Lung (tissue), 12 donors: ENCODE measurements around the gene PDPK1. TPM values are rescaled to one million over a fixed set of nuclear protein-coding genes. Genes with fewer than 3 reads are reported as not detected.

Experiments used
- ATAC-seq: fragments of 200-7000 bp; cut with Tn5 transposase; one replicate; pipeline ENCODE4 v1.9.1; 2020; ENCODE audit warnings: moderate number of reproducible peaks; ENCODE audit not compliant: insufficient read depth, low FRiP score
- DNase-seq, 3 donors: peaks; one replicate each; pipeline ENCODE4 v3.0.0-alpha.2; 2013 to 2017
- H3K27ac ChIP-seq, 2 donors: one replicate each; pipeline ENCODE4 v1.5.1; 2013; ENCODE audit warnings: mild to moderate bottlenecking in 2 of 2, moderate library complexity in 2 of 2, control low read depth in 1 of 2, inconsistent platforms in 1 of 2, low read depth in 1 of 2, low read length in 1 of 2
- H3K27me3 ChIP-seq, 3 donors: one replicate each; pipeline ENCODE4 v1.5.1; 2013; ENCODE audit warnings: low read length in 2 of 3; ENCODE audit not compliant: control insufficient read depth in 3 of 3, insufficient read depth in 3 of 3
- H3K36me3 ChIP-seq, 4 donors: one replicate each; pipeline ENCODE4 v1.5.1; 2013; ENCODE audit warnings: low read length in 4 of 4, mild to moderate bottlenecking in 1 of 4, moderate library complexity in 1 of 4; ENCODE audit not compliant: control insufficient read depth in 4 of 4, insufficient read depth in 4 of 4
- H3K4me1 ChIP-seq, 5 donors: one replicate each; pipeline ENCODE4 v1.5.1; 2013; ENCODE audit warnings: low read length in 5 of 5, mild to moderate bottlenecking in 2 of 5, moderate library complexity in 1 of 5; ENCODE audit not compliant: control insufficient read depth in 5 of 5, insufficient read depth in 5 of 5
- H3K4me3 ChIP-seq: one replicate; pipeline ENCODE4 v1.5.1; 2013; ENCODE audit warnings: mild to moderate bottlenecking, control low read depth, moderate library complexity
- H3K9ac ChIP-seq, 2 donors: one replicate each; pipeline ENCODE4 v1.5.1; 2013; ENCODE audit warnings: low read length in 2 of 2, control low read depth in 1 of 2; ENCODE audit not compliant: insufficient read depth in 1 of 2
- H3K9me3 ChIP-seq, 4 donors: one replicate each; pipeline ENCODE4 v1.5.1; 2013; ENCODE audit warnings: low read length in 3 of 4, mild to moderate bottlenecking in 1 of 4, moderate library complexity in 1 of 4; ENCODE audit not compliant: control insufficient read depth in 4 of 4, insufficient read depth in 3 of 4
- CTCF ChIP-seq: IDR thresholded peaks from 2 replicates; pipeline ENCODE4 v1.5.1; 2012; ENCODE audit warnings: mild to moderate bottlenecking; ENCODE audit errors: control extremely low read depth, extremely low read depth
- WGBS, 2 donors: extraction: QIAGEN DNeasy Blood & Tissue Kit; methylation state at CpG; one replicate each; pipeline ENCODE4 v1.1.7; 2013; 5-methylcytosine and 5-hydroxymethylcytosine counted together
- polyA plus RNA-seq, 2 donors: library from polyadenylated mRNA; stranded (reverse); fragments of 200-250 nt; gene quantifications; one replicate each; pipeline ENCODE4 v1.2.1, GENCODE V29; 2013
- total RNA-seq, 2 donors: library from RNA; depleted of rRNA in 1 of 2; stranded (reverse); fragments of >200 nt in 1 of 2; gene quantifications; one replicate each; pipeline ENCODE4 v1.2.1, GENCODE V29; 2014 to 2021
- donor health status: control.
- donor health status: control.
- donor health status: Bipolar disorder and iron deficiency.
- donor health status: healthy.
- donor health status: DM: yes; HTN: yes; CAD: no.

Gene PDPK1
- total and polyA plus RNA-seq, 4 donors: 16.7 to 79.0 (median 33.8) TPM

GRCh38 chr16:2526135-2526534, 11.7 kb upstream of the PDPK1 start:
- peaks cover 0 to 3% (median 2%) of the 10 kb centered on the region in 5 donors for H3K4me1 ChIP-seq
- ATAC-seq (no peak), DNase-seq (peak in 1 of 3 donors; percentile 1)
- H3K9me3 ChIP-seq: no peaks in the 10 kb centered on the region
- H3K27me3 ChIP-seq: no peaks in the 10 kb centered on the region
- no peak overlapping the region for H3K9ac ChIP-seq
- peak overlapping the region in 1 of 2 donors; percentile 62 for H3K27ac ChIP-seq
- H3K4me3 ChIP-seq: no peak overlapping the region
- TF ChIP-seq CTCF: no peak
- 33 to 55% methylated on average over 8 of the region's 8 CpGs for WGBS, 2 donors
- peaks cover 3 to 54% (median 14%) of the 10 kb centered on the region in 4 donors for H3K36me3 ChIP-seq

DNA sequence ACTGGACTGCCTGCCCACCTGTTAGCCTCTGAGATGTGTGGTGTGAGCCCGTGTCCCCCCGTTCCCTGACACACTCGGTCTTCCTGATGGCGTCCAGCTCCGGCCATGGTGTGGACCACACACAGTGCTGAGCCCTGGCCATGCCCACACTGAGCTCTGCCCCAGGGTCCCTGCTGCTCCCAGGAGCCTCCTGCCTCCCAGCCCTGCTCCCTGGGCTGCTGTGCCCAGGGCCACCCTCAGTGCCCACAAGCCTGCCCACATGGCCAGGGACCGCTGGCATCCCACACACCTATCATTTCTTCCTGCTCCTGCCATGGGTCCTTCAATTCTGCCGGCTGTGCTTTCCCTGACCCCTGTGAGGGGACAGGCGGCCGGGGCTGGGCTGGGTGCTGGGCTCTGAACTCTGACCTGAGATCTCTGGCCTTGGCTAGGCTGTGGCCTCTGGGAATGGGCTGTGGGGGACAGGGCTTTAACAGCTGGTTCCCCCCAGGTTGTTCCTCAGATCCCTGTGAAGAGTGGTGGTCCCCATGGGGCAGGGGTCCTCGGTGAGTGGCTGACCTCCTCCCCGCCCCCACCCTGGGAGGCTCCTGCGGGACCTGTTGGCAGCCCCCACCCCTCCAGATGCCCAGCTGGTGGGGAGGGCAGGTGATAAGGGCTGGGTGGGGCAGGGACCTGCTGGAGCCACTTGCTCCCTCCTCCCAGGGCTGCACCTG, 10.6 kb upstream of the PDPK1 start:
- peaks cover 0 to 8% (median 2%) of the 10 kb centered on the region in 5 donors for H3K4me1 ChIP-seq
- DNase-seq (peak in 1 of 3 donors; percentile 8), ATAC-seq (no peak)
- peaks cover 3 to 52% (median 14%) of the 10 kb centered on the region in 4 donors for H3K36me3 ChIP-seq
- H3K27ac ChIP-seq: no peak overlapping the region
- H3K4me3 ChIP-seq: no peak overlapping the region
- 92 to 93% methylated on average over 12 of the region's 12 CpGs for WGBS, 2 donors
- H3K9ac ChIP-seq: no peak overlapping the region
- TF ChIP-seq CTCF: no peak
- H3K27me3 ChIP-seq: no peaks in the 10 kb centered on the region
- H3K9me3 ChIP-seq: no peaks in the 10 kb centered on the region

DNA sequence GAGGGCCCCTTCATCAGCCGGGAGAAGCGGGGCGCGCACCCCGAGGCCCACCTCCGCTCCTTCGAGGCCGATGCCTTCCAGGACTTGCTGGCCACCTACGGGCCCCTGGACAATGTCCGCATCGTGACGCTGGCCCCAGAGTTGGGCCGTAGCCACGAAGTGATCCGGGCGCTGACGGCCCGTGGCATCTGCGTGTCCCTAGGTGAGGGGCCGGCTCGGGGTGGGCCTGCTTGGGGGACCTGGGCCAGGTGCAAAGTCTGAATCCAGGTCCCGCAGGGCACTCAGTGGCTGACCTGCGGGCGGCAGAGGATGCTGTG, 10.1 kb upstream of the PDPK1 start:
- Histone ChIP-seq H3K36me3 (peaks cover 3 to 52% (median 14%) of the 10 kb centered on the region in 4 donors), H3K9me3 (no peaks in the 10 kb centered on the region), H3K9ac (no peak overlapping the region), H3K4me1 (peaks cover 0 to 10% (median 2%) of the 10 kb centered on the region in 5 donors), H3K27me3 (no peaks in the 10 kb centered on the region), H3K27ac (no peak overlapping the region), H3K4me3 (no peak overlapping the region)
- 95 to 98% methylated on average over 24 of the region's 24 CpGs for WGBS, 2 donors
- ATAC-seq (no peak), DNase-seq (peak in 1 of 3 donors; percentile 10)
- no peak for TF ChIP-seq CTCF
